HEK293 (cell line): Measurements from ENCODE around the gene CDK17.

Source experiments
- ZFHX2 ChIP-seq: fragments of 450-650 bp; formaldehyde crosslinking; conservative IDR thresholded peaks from 2 replicates; pipeline ENCODE4 v1.5.1; 2016; ENCODE audit warnings: missing biosample characterization, missing genetic modification characterization
- ZNF76 ChIP-seq: fragments of 450-650 bp; formaldehyde crosslinking; IDR thresholded peaks from 2 replicates; pipeline ENCODE4; 2016; ENCODE audit warnings: low read depth, missing biosample characterization, missing genetic modification characterization, borderline replicate concordance
- TF ChIP-seq, protein P1 (sequence below): fragments of 450-650 bp; formaldehyde crosslinking; IDR thresholded peaks from 2 replicates; pipeline ENCODE4 v1.5.1; 2016; ENCODE audit warnings: missing biosample characterization, missing genetic modification characterization

DNA sequence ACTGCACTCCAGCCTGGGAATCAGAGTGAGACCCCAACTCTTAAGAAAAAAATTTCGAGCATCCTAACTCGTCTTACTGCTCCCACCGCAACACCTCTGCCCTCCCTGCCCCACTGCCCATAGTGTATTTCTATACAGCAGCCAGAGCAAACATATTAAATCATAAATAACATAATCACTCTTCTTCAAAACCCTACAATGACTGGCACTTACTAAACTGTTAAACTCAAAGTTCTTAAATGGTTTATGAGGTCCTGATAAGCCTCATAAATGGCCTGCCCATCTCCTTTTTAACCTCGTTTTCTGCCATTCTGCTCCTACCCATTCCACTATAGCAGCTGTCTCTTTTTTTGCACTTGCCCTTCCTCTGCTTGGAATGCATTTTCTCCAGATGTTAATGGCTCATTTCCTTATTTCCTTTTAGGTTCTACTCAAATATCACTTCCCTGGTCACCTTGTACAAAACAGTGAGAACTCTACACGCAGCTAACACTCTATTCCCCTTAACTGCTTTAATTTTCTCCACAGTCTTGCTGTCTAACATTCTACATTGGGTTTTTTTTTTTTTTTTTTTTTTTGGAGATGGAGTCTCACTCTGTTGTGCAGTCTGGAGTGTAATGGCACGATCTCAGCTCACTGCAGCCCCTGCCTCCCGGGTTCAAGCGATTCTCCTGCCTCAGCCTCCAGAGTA lies 45.2 kb downstream of the CDK17 start:
- TF ChIP-seq ZNF76 (tag by site-specific recombination): no peak
- no peak for TF ChIP-seq ZFHX2 (tag by site-specific recombination)
- TF ChIP-seq, protein P1, sequence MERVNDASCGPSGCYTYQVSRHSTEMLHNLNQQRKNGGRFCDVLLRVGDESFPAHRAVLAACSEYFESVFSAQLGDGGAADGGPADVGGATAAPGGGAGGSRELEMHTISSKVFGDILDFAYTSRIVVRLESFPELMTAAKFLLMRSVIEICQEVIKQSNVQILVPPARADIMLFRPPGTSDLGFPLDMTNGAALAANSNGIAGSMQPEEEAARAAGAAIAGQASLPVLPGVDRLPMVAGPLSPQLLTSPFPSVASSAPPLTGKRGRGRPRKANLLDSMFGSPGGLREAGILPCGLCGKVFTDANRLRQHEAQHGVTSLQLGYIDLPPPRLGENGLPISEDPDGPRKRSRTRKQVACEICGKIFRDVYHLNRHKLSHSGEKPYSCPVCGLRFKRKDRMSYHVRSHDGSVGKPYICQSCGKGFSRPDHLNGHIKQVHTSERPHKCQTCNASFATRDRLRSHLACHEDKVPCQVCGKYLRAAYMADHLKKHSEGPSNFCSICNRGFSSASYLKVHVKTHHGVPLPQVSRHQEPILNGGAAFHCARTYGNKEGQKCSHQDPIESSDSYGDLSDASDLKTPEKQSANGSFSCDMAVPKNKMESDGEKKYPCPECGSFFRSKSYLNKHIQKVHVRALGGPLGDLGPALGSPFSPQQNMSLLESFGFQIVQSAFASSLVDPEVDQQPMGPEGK (tag by site-specific recombination): no peak
